Measurements from ENCODE around the gene PSMB3. TPM values are rescaled to one million over a fixed set of nuclear protein-coding genes. Genes with fewer than 3 reads are reported as not detected.

The PSMB3 gene
- total RNA-seq, 2 experiments from 2014 or later: 231 to 348 TPM

GRCh38 chr17:38742411-38743308 is 9.9 kb upstream of the PSMB3 start:
- Histone ChIP-seq H3K9me2 (ENCODE audit: insufficient read depth, low read length) (no peaks in the 10 kb centered on the region), H3K4me1 (ENCODE audit: insufficient read depth, low read length, poor library complexity, severe bottlenecking) (peaks cover 55% of the 10 kb centered on the region), H3K27ac (ENCODE audit: low read depth, low read length, poor library complexity, severe bottlenecking) (peak overlapping the region; percentile 26), H3K36me3 (ENCODE audit: insufficient read depth, low read length) (peaks cover 48% of the 10 kb centered on the region), H2AFZ (ENCODE audit: low read length) (no peak overlapping the region), H4K20me1 (ENCODE audit: insufficient read depth, low read length) (no peaks in the 10 kb centered on the region), H3K4me3 (ENCODE audit: low read depth, low read length, poor library complexity, severe bottlenecking) (peak overlapping the region; percentile 26), H3K9me3 (ENCODE audit: low read length) (no peaks in the 10 kb centered on the region), H3K4me2 (ENCODE audit: low read length) (peak overlapping the region; percentile 80), H3K79me2 (ENCODE audit: insufficient read depth, low read depth, low read length) (peaks cover 67% of the 10 kb centered on the region)
- CTCF ChIA-PET (ENCODE audit: unreplicated experiment): interaction anchor here (1.0 kb wide), 1 partner anchor 35 kb away, joined by 3 read pairs; no protein-coding TSS in a partner anchor
- TF ChIP-seq CTCF (conservative IDR thresholded peaks at IDR 0.05; ENCODE audit: low read length) (no peak), EZH2phosphoT487 (IDR thresholded peaks at IDR 0.05; ENCODE audit: borderline replicate concordance, low read depth, low read length) (no peak)
- intact Hi-C loops (cut with micrococcal nuclease; ENCODE audit: unreplicated experiment): no loop called here
- peak; percentile 66 for DNase-seq (ENCODE audit: low spot score)
- POLR2A ChIA-PET: no interaction called here
- BruUV-seq (replicated peaks): no TSS peak

- Histone ChIP-seq H3K27ac (ENCODE audit: low read depth, low read length, poor library complexity, severe bottlenecking) (peak overlapping the region; percentile 26), H3K4me3 (ENCODE audit: low read depth, low read length, poor library complexity, severe bottlenecking) (peak overlapping the region; percentile 26), H3K9me2 (ENCODE audit: insufficient read depth, low read length) (no peaks in the 10 kb centered on the region), H3K4me1 (ENCODE audit: insufficient read depth, low read length, poor library complexity, severe bottlenecking) (peaks cover 59% of the 10 kb centered on the region), H3K36me3 (ENCODE audit: insufficient read depth, low read length) (peaks cover 38% of the 10 kb centered on the region), H3K9me3 (ENCODE audit: low read length) (no peaks in the 10 kb centered on the region), H4K20me1 (ENCODE audit: insufficient read depth, low read length) (no peaks in the 10 kb centered on the region), H2AFZ (ENCODE audit: low read length) (no peak overlapping the region), H3K4me2 (ENCODE audit: low read length) (peak overlapping the region; percentile 80), H3K79me2 (ENCODE audit: insufficient read depth, low read depth, low read length) (peaks cover 67% of the 10 kb centered on the region)
- TF ChIP-seq EZH2phosphoT487 (IDR thresholded peaks at IDR 0.05; ENCODE audit: borderline replicate concordance, low read depth, low read length) (no peak), CTCF (conservative IDR thresholded peaks at IDR 0.05; ENCODE audit: low read length) (no peak)
- intact Hi-C loops (cut with micrococcal nuclease; ENCODE audit: unreplicated experiment): no loop called here
- ChIA-PET CTCF (ENCODE audit: unreplicated experiment) (no interaction called here), POLR2A (no interaction called here)
- DNase-seq (ENCODE audit: low spot score): peak; percentile 35
- no TSS peak for BruUV-seq (replicated peaks)
Measured at GRCh38 chr17:38743556-38744171, 8.9 kb upstream of the PSMB3 start.
